NK-92 (cell line): ENCODE results near the gene APOBEC3G.

Experiments used
- DNase-seq: peaks from one replicate; lab custom pipeline; 2025; ENCODE audit not compliant: unreplicated experiment; lab: John Stamatoyannopoulos, UW

APOBEC3G gene

GRCh38 chr22:39090426-39091064, 13.5 kb downstream of the APOBEC3G start:
- DNase-seq = no peak

- DNase-seq = no peak
Observed at GRCh38 chr22:39091126-39092081, 14.3 kb downstream of the APOBEC3G start.

- no peak for DNase-seq
Observed at GRCh38 chr22:39092111-39092862, 15.2 kb downstream of the APOBEC3G start.

GRCh38 chr22:39094717-39095389, 17.8 kb downstream of the APOBEC3G start:
- no peak for DNase-seq

GRCh38 chr22:39095971-39096370, 18.9 kb downstream of the APOBEC3G start:
- no peak for DNase-seq

GRCh38 chr22:39097098-39098020, 20.3 kb downstream of the APOBEC3G start, which contains the start of gene APOBEC3H:
APOBEC3H (plus strand) TSS chr22:39097244; CDS start chr22:39100279, 3,035 bp downstream.
- no peak for DNase-seq

GRCh38 chr22:39098026-39098425, 21.0 kb downstream of the APOBEC3G start:
- DNase-seq = no peak

GRCh38 chr22:39098576-39098975, 21.5 kb downstream of the APOBEC3G start:
- no peak for DNase-seq

GRCh38 chr22:39101226-39101625, 24.2 kb downstream of the APOBEC3G start:
- no peak for DNase-seq

GRCh38 chr22:39103431-39103830, 26.4 kb downstream of the APOBEC3G start:
- no peak for DNase-seq

- no peak for DNase-seq
Observed at GRCh38 chr22:39106326-39106725, 29.3 kb downstream of the APOBEC3G start.

- no peak for DNase-seq
Observed at GRCh38 chr22:39108487-39108886, 31.4 kb downstream of the APOBEC3G start.

GRCh38 chr22:39109361-39109760, 32.3 kb downstream of the APOBEC3G start:
- no peak for DNase-seq

GRCh38 chr22:39110631-39111561, 33.8 kb downstream of the APOBEC3G start:
- no peak for DNase-seq

GRCh38 chr22:39114112-39114511, 37.0 kb downstream of the APOBEC3G start:
- DNase-seq = no peak

- no peak for DNase-seq
Observed at GRCh38 chr22:39115570-39115969, 38.5 kb downstream of the APOBEC3G start.

GRCh38 chr22:39115977-39116621, 39.0 kb downstream of the APOBEC3G start:
- DNase-seq = no peak

GRCh38 chr22:39117585-39118191, 40.6 kb downstream of the APOBEC3G start:
- no peak for DNase-seq
